Astrocyte of the cerebellum (primary cell): ENCODE data around the gene JUNB.

ENCODE experiments used
- DNase-seq: peaks from one replicate; pipeline ENCODE4 v3.0.0-alpha.2; 2011; ENCODE audit warnings: low read depth
- H3K4me3 ChIP-seq: 2 replicates; pipeline ENCODE4 v1.5.1; 2011; ENCODE audit warnings: mild to moderate bottlenecking, low read depth, low read length, moderate library complexity
- CTCF ChIP-seq: IDR thresholded peaks from 2 replicates; pipeline ENCODE4 v1.5.1; 2012; ENCODE audit warnings: low read length, low read depth, moderate library complexity, mild to moderate bottlenecking; ENCODE audit errors: missing control alignments
- in situ Hi-C: cut with HindIII; loops from 2 replicates; pipeline ENCODE4 v1.10.0; 2017; ENCODE audit warnings: low sequenced_read_pairs

Gene JUNB

DNA sequence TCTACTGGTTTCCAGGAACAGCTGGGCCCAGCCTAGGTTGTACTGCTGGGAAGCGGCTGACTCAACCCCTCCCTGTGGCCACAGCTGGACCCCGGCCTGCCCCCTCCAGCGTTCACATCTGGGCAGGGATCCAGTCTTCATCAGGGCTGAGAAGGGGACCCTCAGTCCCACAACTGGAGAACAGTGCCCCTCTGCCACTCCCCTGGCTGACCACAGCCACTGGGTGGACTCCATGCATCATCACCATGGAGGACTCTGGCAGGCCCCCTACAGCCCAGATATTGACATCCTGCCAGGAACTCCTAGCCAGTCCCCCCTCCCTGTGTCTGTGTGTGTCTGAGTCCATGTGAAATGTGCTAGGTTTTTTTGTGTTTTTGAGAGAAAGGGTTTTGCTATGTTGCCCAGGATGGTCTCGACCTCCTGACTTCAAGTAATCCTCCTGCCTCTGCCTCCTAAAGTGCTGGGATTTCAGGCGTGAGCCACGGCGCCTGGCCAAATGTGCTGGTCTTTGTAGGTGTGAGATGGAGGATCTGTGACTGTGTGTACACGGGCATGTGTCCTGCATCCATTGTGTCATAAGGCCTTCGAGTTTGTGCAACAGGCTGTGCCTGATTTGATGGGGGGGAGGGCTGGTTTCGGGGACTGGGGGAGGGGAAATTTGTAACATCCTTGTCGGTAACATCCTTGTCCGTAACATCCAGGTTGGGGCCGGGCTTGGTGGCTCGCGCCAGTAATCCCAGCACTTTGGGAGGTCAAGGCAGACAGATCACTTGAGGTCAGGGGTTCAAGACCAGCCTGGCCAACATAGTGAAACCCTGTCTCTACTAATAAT, 11.9 kb upstream of the JUNB start:
- TF ChIP-seq CTCF: no peak

GRCh38 chr19:12782174-12782423, 9.2 kb upstream of the JUNB start:
- TF ChIP-seq CTCF: no peak
- no peak for DNase-seq
- in situ Hi-C loops: no loop called here
- H3K4me3 ChIP-seq: peak overlapping the region; percentile 33

More for the DNA sequence above, 11.9 kb upstream of the JUNB start:
- in situ Hi-C loops: no loop called here
- peak; percentile 83 for DNase-seq
- peak overlapping the region; percentile 52 for H3K4me3 ChIP-seq

- DNase-seq: no peak
- peak overlapping the region; percentile 33 for H3K4me3 ChIP-seq
- in situ Hi-C loops: no loop called here
- no peak for TF ChIP-seq CTCF
These were observed 8.6 kb upstream of the JUNB start for GRCh38 chr19:12782424-12783290.

DNA sequence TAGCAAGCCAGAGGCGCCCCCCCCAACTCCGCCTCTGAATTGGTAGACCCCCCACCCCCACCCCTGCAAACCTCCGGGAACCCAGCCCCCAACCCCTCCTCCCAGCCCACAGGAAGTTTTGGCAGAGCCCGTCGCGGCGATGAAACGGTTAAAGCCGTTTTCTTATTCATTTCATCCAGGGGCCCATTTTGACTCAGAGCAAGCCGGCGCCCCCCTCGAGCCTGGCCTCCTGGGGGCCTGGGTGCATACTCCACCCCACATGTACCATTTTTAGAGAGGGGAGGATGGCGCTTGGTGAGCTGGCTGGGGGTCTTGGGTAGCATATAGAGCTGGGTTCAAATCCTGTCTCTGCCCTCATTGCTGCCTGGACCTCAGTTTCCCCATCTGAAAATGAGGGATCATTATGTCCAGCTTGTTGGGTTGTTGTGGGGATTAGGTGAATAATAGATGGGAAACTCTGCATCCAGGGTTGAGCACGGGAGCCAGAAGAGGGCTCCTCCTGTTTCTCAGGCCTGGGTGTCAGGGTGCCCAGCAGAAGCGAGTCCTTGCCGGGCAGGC, 7.9 kb upstream of the JUNB start:
- in situ Hi-C loops: no loop called here
- peak overlapping the region; percentile 33 for H3K4me3 ChIP-seq
- no peak for DNase-seq

DNA sequence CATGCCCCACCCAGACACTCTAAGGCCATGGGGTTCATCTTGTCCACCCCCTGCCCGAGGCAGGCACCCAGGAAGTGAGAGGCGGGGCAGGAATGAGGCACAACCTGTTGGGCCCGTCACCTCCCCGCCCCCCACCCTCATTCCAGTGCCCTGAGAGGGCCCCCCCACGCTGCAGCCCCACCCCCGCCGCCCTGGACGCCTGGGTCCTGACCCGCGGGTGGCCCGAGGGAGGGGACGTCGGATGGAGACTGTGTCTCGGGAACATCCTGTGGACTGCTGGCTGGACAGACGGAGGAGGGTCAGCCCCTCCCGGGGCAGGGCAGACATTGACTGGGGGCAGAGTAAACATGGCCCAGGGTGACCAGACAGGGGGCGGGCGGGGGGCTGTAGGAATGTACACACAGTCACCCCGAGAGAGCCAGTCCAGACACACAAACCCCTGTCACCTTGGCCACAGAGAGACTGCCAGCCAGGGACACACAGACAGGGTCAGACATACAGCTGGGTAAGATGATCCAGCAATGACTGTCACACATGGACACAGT, 7.4 kb upstream of the JUNB start:
- no peak overlapping the region for H3K4me3 ChIP-seq
- no peak for TF ChIP-seq CTCF
- no peak for DNase-seq
- in situ Hi-C loops: no loop called here

More for the DNA sequence above, 7.9 kb upstream of the JUNB start:
- no peak for TF ChIP-seq CTCF

DNA sequence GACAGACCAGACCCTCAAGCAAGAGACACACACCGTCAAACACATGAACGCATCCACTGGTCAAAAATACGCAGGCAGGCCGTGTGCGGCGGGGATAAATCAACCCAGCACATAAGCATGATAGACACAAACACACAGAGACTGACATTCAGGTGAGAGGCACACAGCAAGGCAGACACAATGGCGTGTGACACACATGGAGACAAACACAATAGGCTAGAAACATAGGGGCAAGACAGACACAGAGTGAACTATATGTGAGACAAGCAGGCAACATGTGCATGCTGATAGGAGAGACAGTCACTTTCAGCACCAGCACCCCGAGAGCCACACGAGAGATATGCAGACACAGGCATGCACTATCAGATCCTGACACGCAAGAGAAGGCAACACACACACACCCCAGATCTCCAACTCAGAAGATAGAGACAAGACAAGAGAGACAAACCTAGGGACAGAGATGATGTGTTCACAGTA, 6.9 kb upstream of the JUNB start:
- no peak overlapping the region for H3K4me3 ChIP-seq
- DNase-seq: no peak
- in situ Hi-C loops: no loop called here
- no peak for TF ChIP-seq CTCF
